OCI-LY1 (cell line): ENCODE data around the gene RPL27A.

Experiments used
- H2AFZ ChIP-seq: fragments of 200-600 bp; sonication (generic), shearing (Covaris generic); 2 replicates; pipeline ENCODE4 v1.6.0; 2014; ENCODE audit warnings: antibody characterized with exemption, mild to moderate bottlenecking, low read length
- H3F3A ChIP-seq: fragments of 200-600 bp; sonication (generic), shearing (Covaris generic); 2 replicates; pipeline ENCODE4 v1.6.0; 2014; ENCODE audit warnings: mild to moderate bottlenecking, antibody characterized with exemption, low read length, moderate library complexity; ENCODE audit not compliant: insufficient read depth
- H3K27ac ChIP-seq: fragments of 200-600 bp; sonication (generic); 2 replicates; pipeline ENCODE4 v1.5.1; 2014; ENCODE audit warnings: low read length, mixed run types, mild to moderate bottlenecking, low read depth; ENCODE audit not compliant: poor library complexity, severe bottlenecking
- H3K27me3 ChIP-seq: fragments of 200-600 bp; sonication (generic); 2 replicates; pipeline ENCODE4 v1.6.0; 2014; ENCODE audit warnings: antibody characterized with exemption, mild to moderate bottlenecking, low read length, moderate library complexity; ENCODE audit not compliant: insufficient read depth
- H3K36me3 ChIP-seq: fragments of 200-600 bp; sonication (generic); 2 replicates; pipeline ENCODE4 v1.6.1; 2014; ENCODE audit warnings: mild to moderate bottlenecking, antibody characterized with exemption, low read length, moderate library complexity, mixed read lengths; ENCODE audit not compliant: insufficient read depth
- H3K4me1 ChIP-seq: fragments of 200-600 bp; sonication (generic); 2 replicates; pipeline ENCODE4 v1.5.1; 2014; ENCODE audit warnings: mild to moderate bottlenecking, low read length, moderate library complexity; ENCODE audit not compliant: insufficient read depth, severe bottlenecking
- H3K4me2 ChIP-seq: fragments of 200-600 bp; sonication (generic), shearing (Covaris generic); 2 replicates; pipeline ENCODE4 v1.6.1; 2014; ENCODE audit warnings: low read length
- H3K4me3 ChIP-seq: fragments of 200-600 bp; sonication (generic); 2 replicates; pipeline ENCODE4 v1.5.1; 2014; ENCODE audit warnings: low read length, low read depth, mild to moderate bottlenecking, mixed read lengths; ENCODE audit not compliant: poor library complexity, severe bottlenecking
- H3K79me2 ChIP-seq: fragments of 200-600 bp; shearing (Covaris generic); 2 replicates; pipeline ENCODE4 v1.6.1; 2016; ENCODE audit warnings: mixed run types, low read length, mixed read lengths; ENCODE audit not compliant: insufficient read depth
- H3K9ac ChIP-seq: fragments of 200-600 bp; sonication (generic), shearing (Covaris generic); 2 replicates; pipeline ENCODE4 v1.6.1; 2014; ENCODE audit warnings: mild to moderate bottlenecking, low read length, mixed read lengths
- H3K9me2 ChIP-seq: fragments of 200-600 bp; sonication (generic), shearing (Covaris generic); 2 replicates; pipeline ENCODE4 v1.6.1; 2014; ENCODE audit warnings: low read depth, mild to moderate bottlenecking, low read length, mixed read lengths
- H3K9me3 ChIP-seq: fragments of 200-600 bp; shearing (Covaris generic); 2 replicates; pipeline ENCODE4 v1.6.1; 2014; ENCODE audit warnings: low read length, mixed read lengths
- H4K20me1 ChIP-seq: fragments of 200-600 bp; sonication (generic), shearing (Covaris generic); 2 replicates; pipeline ENCODE4 v1.6.0; 2016; ENCODE audit warnings: mild to moderate bottlenecking, low read length; ENCODE audit not compliant: insufficient read depth
- CTCF ChIP-seq: fragments of 200-600 bp; sonication (generic), shearing (Covaris generic); IDR thresholded peaks from 2 replicates; pipeline ENCODE4 v1.5.1; 2017; ENCODE audit warnings: mild to moderate bottlenecking, antibody characterized with exemption, low read length, moderate library complexity, mixed read lengths
- EZH2 ChIP-seq: fragments of 200-600 bp; sonication (generic), shearing (Covaris generic); IDR thresholded peaks from 2 replicates; pipeline ENCODE4 v1.8.0; 2017; ENCODE audit warnings: borderline replicate concordance, mixed run types, mild to moderate bottlenecking, antibody characterized with exemption, low read length, moderate library complexity, mixed read lengths

Gene RPL27A

GRCh38 chr11:8721609-8722500 is 39.3 kb downstream of the RPL27A start:
- Histone ChIP-seq H2AFZ (no peak overlapping the region), H3K4me2 (no peak overlapping the region), H3K9me2 (no peaks in the 10 kb centered on the region), H3K79me2 (no peaks in the 10 kb centered on the region), H3K4me3 (no peak overlapping the region), H3K4me1 (no peaks in the 10 kb centered on the region), H3F3A (no peaks in the 10 kb centered on the region), H3K9ac (no peak overlapping the region), H3K9me3 (no peaks in the 10 kb centered on the region), H3K36me3 (no peaks in the 10 kb centered on the region), H3K27me3 (no peaks in the 10 kb centered on the region), H3K27ac (no peak overlapping the region), H4K20me1 (no peaks in the 10 kb centered on the region)
- TF ChIP-seq CTCF (no peak), EZH2 (no peak)

GRCh38 chr11:8722809-8723208 is 40.2 kb downstream of the RPL27A start:
- H3K9me3 ChIP-seq = no peaks in the 10 kb centered on the region
- no peaks in the 10 kb centered on the region for H3K79me2 ChIP-seq
- TF ChIP-seq CTCF = no peak
- TF ChIP-seq EZH2 = no peak
- H3K4me2 ChIP-seq = no peak overlapping the region
- H3K4me1 ChIP-seq = no peaks in the 10 kb centered on the region
- no peak overlapping the region for H3K4me3 ChIP-seq
- no peaks in the 10 kb centered on the region for H3K9me2 ChIP-seq
- H3K9ac ChIP-seq = no peak overlapping the region
- H4K20me1 ChIP-seq = no peaks in the 10 kb centered on the region
- H3K27ac ChIP-seq = no peak overlapping the region
- H3K27me3 ChIP-seq = no peaks in the 10 kb centered on the region
- H2AFZ ChIP-seq = no peak overlapping the region
- H3F3A ChIP-seq = no peaks in the 10 kb centered on the region
- no peaks in the 10 kb centered on the region for H3K36me3 ChIP-seq

GRCh38 chr11:8723711-8724110 is 41.1 kb downstream of the RPL27A start:
- Histone ChIP-seq H3K4me2 (no peak overlapping the region), H3K9ac (no peak overlapping the region), H3K79me2 (no peaks in the 10 kb centered on the region), H2AFZ (no peak overlapping the region), H3K4me1 (no peaks in the 10 kb centered on the region), H3K36me3 (no peaks in the 10 kb centered on the region), H3F3A (no peaks in the 10 kb centered on the region), H3K27me3 (no peaks in the 10 kb centered on the region), H3K9me2 (no peaks in the 10 kb centered on the region), H3K9me3 (no peaks in the 10 kb centered on the region), H3K4me3 (no peak overlapping the region), H3K27ac (no peak overlapping the region), H4K20me1 (no peaks in the 10 kb centered on the region)
- TF ChIP-seq CTCF (no peak), EZH2 (no peak)
